IMR-90 (cell line): ENCODE results near the gene GPER1. TPM values are rescaled to one million over a fixed set of nuclear protein-coding genes. Genes with fewer than 3 reads are reported as not detected.

Experiments used
- ATAC-seq: fragments of 200-7000 bp; cut with Tn5 transposase; 2 replicates; pipeline ENCODE4 v1.9.1; 2020; ENCODE audit warnings: low read depth, mild to moderate bottlenecking, moderate library complexity
- BruUV-seq: library from RNA; stranded (reverse); fragments of 400-500 nt; replicated peaks from 2 replicates; lab custom pipeline; 2021; lab: Mats Ljungman, UMichigan
- CTCF ChIA-PET: fragments of 300-600 bp; formaldehyde crosslinking; extraction: SDS; loops from one replicate; lab custom pipeline; 2021; ENCODE audit warnings: antibody characterized with exemption; lab: Yijun Ruan, JAX
- POLR2A ChIA-PET: fragments of 300-600 bp; sonication (Branson Sonifier 250); formaldehyde crosslinking; loops from one replicate; lab custom pipeline; 2022; ENCODE audit warnings: antibody characterized with exemption; ENCODE audit not compliant: unreplicated experiment; lab: Charles Lee
- DNase-seq: peaks from one replicate; pipeline ENCODE4 v3.0.0; 2013
- H2AFZ ChIP-seq: replicated peaks from 2 replicates; pipeline ENCODE3; 2013; ENCODE audit warnings: low read length, mild to moderate bottlenecking; ENCODE audit not compliant: poor library complexity
- H2AK5ac ChIP-seq: 2 replicates; pipeline ENCODE4 v1.6.1; 2013; ENCODE audit warnings: low read depth, low read length, inconsistent platforms
- H2AK9ac ChIP-seq: replicated peaks from 2 replicates; pipeline ENCODE3; 2013; ENCODE audit warnings: mild to moderate bottlenecking, low read depth, low read length, moderate library complexity; ENCODE audit not compliant: poor library complexity
- H2BK120ac ChIP-seq: 2 replicates; pipeline ENCODE4 v1.6.1; 2013; ENCODE audit warnings: low read depth, low read length, inconsistent platforms
- H2BK15ac ChIP-seq: 3 replicates; pipeline ENCODE4 v1.6.1; 2013; ENCODE audit warnings: low read depth, low read length, inconsistent platforms
- H2BK20ac ChIP-seq: 2 replicates; pipeline ENCODE4 v1.6.1; 2013; ENCODE audit warnings: low read depth, mild to moderate bottlenecking, inconsistent platforms, low read length, moderate library complexity
- H2BK5ac ChIP-seq: 2 replicates; pipeline ENCODE4 v1.6.1; 2013; ENCODE audit warnings: mild to moderate bottlenecking, low read depth, low read length, inconsistent platforms; ENCODE audit not compliant: poor library complexity, severe bottlenecking
- H3K14ac ChIP-seq: replicated peaks from 2 replicates; pipeline ENCODE4 v1.6.1; 2013; ENCODE audit warnings: low read depth, low read length, inconsistent platforms
- H3K18ac ChIP-seq: 2 replicates; pipeline ENCODE4 v1.6.1; 2013; ENCODE audit warnings: low read depth, low read length, control low read depth
- H3K23ac ChIP-seq: 2 replicates; pipeline ENCODE4 v1.6.1; 2013; ENCODE audit warnings: low read depth, low read length, inconsistent platforms
- H3K27ac ChIP-seq: 2 replicates; pipeline ENCODE4 v1.5.1; 2013; ENCODE audit warnings: mild to moderate bottlenecking, control low read depth, low read length; ENCODE audit not compliant: insufficient read depth
- H3K27me3 ChIP-seq: 2 replicates; pipeline ENCODE4 v1.6.1; 2013; ENCODE audit warnings: low read length; ENCODE audit not compliant: control insufficient read depth, insufficient read depth
- H3K36me3 ChIP-seq: 2 replicates; pipeline ENCODE4 v1.6.1; 2013; ENCODE audit warnings: low read length, mixed read lengths; ENCODE audit not compliant: control insufficient read depth, insufficient read depth
- H3K4ac ChIP-seq: 2 replicates; pipeline ENCODE4 v1.6.1; 2013; ENCODE audit warnings: low read depth, low read length, inconsistent platforms
- H3K4me1 ChIP-seq: 2 replicates; pipeline ENCODE4 v1.6.1; 2013; ENCODE audit warnings: low read length, mixed read lengths; ENCODE audit not compliant: control insufficient read depth, insufficient read depth
- H3K4me2 ChIP-seq: 2 replicates; pipeline ENCODE4 v1.6.1; 2013; ENCODE audit warnings: low read depth, mild to moderate bottlenecking, control low read depth, low read length, moderate library complexity
- H3K4me3 ChIP-seq: 2 replicates; pipeline ENCODE4 v1.5.1; 2013; ENCODE audit warnings: low read depth, mild to moderate bottlenecking, control low read depth, low read length, moderate library complexity; ENCODE audit not compliant: insufficient read depth
- H3K56ac ChIP-seq: 2 replicates; pipeline ENCODE4 v1.6.1; 2013; ENCODE audit warnings: low read length, inconsistent platforms; ENCODE audit not compliant: insufficient read depth; ENCODE audit errors: extremely low read depth
- H3K79me1 ChIP-seq, 2 experiments: 2 replicates each; pipeline ENCODE4 v1.6.1; 2013; ENCODE audit warnings: low read length in 2 of 2, inconsistent platforms in 1 of 2, low read depth in 1 of 2
- H3K9ac ChIP-seq: 2 replicates; pipeline ENCODE4 v1.6.1; 2013; ENCODE audit warnings: low read depth, low read length, control low read depth
- H3K9me1 ChIP-seq: 2 replicates; pipeline ENCODE4 v1.6.1; 2013; ENCODE audit warnings: low read length, inconsistent platforms; ENCODE audit not compliant: insufficient read depth
- H3K9me3 ChIP-seq: 2 replicates; pipeline ENCODE4 v1.6.1; 2013; ENCODE audit warnings: low read length; ENCODE audit not compliant: control insufficient read depth, insufficient read depth
- H4K20me1 ChIP-seq: 2 replicates; pipeline ENCODE4 v1.6.1; 2013; ENCODE audit warnings: low read length, inconsistent platforms; ENCODE audit not compliant: insufficient read depth
- H4K5ac ChIP-seq: 2 replicates; pipeline ENCODE4 v1.6.1; 2013; ENCODE audit warnings: mild to moderate bottlenecking, low read depth, low read length, control low read depth
- H4K8ac ChIP-seq, 2 experiments: 2 replicates each; pipeline ENCODE4 v1.6.1; 2013; ENCODE audit warnings: low read depth in 2 of 2, low read length in 2 of 2, control low read depth in 1 of 2, inconsistent platforms in 1 of 2
- H4K91ac ChIP-seq: 2 replicates; pipeline ENCODE4 v1.6.1; 2013; ENCODE audit warnings: low read depth, low read length, inconsistent platforms; ENCODE audit not compliant: insufficient read depth
- BHLHE40 ChIP-seq: fragments of 150-350 bp; IDR thresholded peaks from 2 replicates; pipeline ENCODE4 v1.6.1; 2016; ENCODE audit warnings: mild to moderate bottlenecking, low read depth, low read length
- CEBPB ChIP-seq: IDR thresholded peaks from 2 replicates; pipeline ENCODE4 v1.6.1; 2012; ENCODE audit warnings: low read depth, low read length, improper control_type of control experiment
- CHD1 ChIP-seq: IDR thresholded peaks from 2 replicates; pipeline ENCODE4 v1.6.1; 2012; ENCODE audit warnings: low read depth, low read length, improper control_type of control experiment
- CTCF ChIP-seq: conservative IDR thresholded peaks from 2 replicates; pipeline ENCODE4 v1.5.1; 2012; ENCODE audit warnings: mild to moderate bottlenecking, low read depth, low read length, improper control_type of control experiment
- ELK1 ChIP-seq: fragments of 150-350 bp; IDR thresholded peaks from 2 replicates; pipeline ENCODE4 v1.6.1; 2016; ENCODE audit warnings: low read depth, mild to moderate bottlenecking, low read length, moderate library complexity, borderline replicate concordance
- FOS ChIP-seq: fragments of 150-350 bp; IDR thresholded peaks from 2 replicates; pipeline ENCODE4 v1.6.1; 2016; ENCODE audit warnings: low read depth, low read length
- MAFK ChIP-seq: IDR thresholded peaks from 2 replicates; pipeline ENCODE4 v1.6.1; 2012; ENCODE audit warnings: low read depth, low read length, improper control_type of control experiment
- MAZ ChIP-seq: IDR thresholded peaks from 2 replicates; pipeline ENCODE4 v1.6.1; 2012; ENCODE audit warnings: low read depth, mild to moderate bottlenecking, low read length, improper control_type of control experiment, moderate library complexity, borderline replicate concordance
- MXI1 ChIP-seq: IDR thresholded peaks from 2 replicates; pipeline ENCODE4 v1.6.1; 2012; ENCODE audit warnings: low read depth, mild to moderate bottlenecking, low read length, moderate library complexity, borderline replicate concordance
- NFE2L2 ChIP-seq: fragments of 150-350 bp; IDR thresholded peaks from 2 replicates; pipeline ENCODE4 v1.6.1; 2016; ENCODE audit warnings: low read depth, mild to moderate bottlenecking, low read length
- POLR2A ChIP-seq: IDR thresholded peaks from 2 replicates; pipeline ENCODE4 v1.6.1; 2012; ENCODE audit warnings: mild to moderate bottlenecking, low read depth, low read length
- RAD21 ChIP-seq: IDR thresholded peaks from 2 replicates; pipeline ENCODE4 v1.6.1; 2012; ENCODE audit warnings: low read length, improper control_type of control experiment
- RCOR1 ChIP-seq: IDR thresholded peaks from 2 replicates; pipeline ENCODE4 v1.6.1; 2012; ENCODE audit warnings: mild to moderate bottlenecking, low read length, improper control_type of control experiment; ENCODE audit not compliant: insufficient replicate concordance
- RFX5 ChIP-seq: IDR thresholded peaks from 2 replicates; pipeline ENCODE4 v1.8.0; 2012; ENCODE audit warnings: low read depth, mild to moderate bottlenecking, low read length, moderate library complexity
- USF2 ChIP-seq: fragments of 150-350 bp; IDR thresholded peaks from 2 replicates; pipeline ENCODE4 v1.6.1; 2017; ENCODE audit warnings: mild to moderate bottlenecking, antibody characterized with exemption, low read length, low read depth
- WGBS, 2 experiments: methylation state at CpG; one replicate each; pipeline versions ENCODE4 v1.1.5 to v1.1.7; 2013; ENCODE audit warnings: missing lambda C conversion rate in 2 of 2; ENCODE audit not compliant: insufficient read length in 1 of 2; ENCODE audit errors: extremely low coverage in 2 of 2; 5-methylcytosine and 5-hydroxymethylcytosine counted together
- dilution Hi-C: fragments of 300-500 bp; cut with HindIII; formaldehyde crosslinking; loops from one replicate; pipeline ENCODE4 v1.14.3; 2018; ENCODE audit warnings: low sequenced_read_pairs; ENCODE audit not compliant: unreplicated experiment
- in situ Hi-C: fragments of 300-500 bp; cut with MboI; formaldehyde crosslinking; loops from 3 replicates; pipeline ENCODE4 v1.14.3; 2019; ENCODE audit warnings: low sequenced_read_pairs, inconsistent platforms, mixed read lengths
- intact Hi-C: fragments of 100-400 bp; cut with micrococcal nuclease; formaldehyde crosslinking; loops from 2 replicates; pipeline ENCODE4 v1.10.0; 2022
- polyA plus RNA-seq, 3 experiments: library from polyadenylated mRNA; depleted of rRNA; stranded (reverse); fragments of >200 nt; gene quantifications; 2 replicates each; pipeline ENCODE4 v1.2.3, GENCODE V29; 2012; ENCODE audit warnings: low replicate concordance in 1 of 3
- total RNA-seq: library from RNA; depleted of rRNA; stranded (reverse); fragments of >200 nt; gene quantifications from 2 replicates; pipeline ENCODE4 v1.2.3, GENCODE V29; 2012

GPER1 gene
- total and polyA plus RNA-seq, 2 of the 4 experiments (the other 2 are of a cell fraction), result 2.0 to 5.8 TPM

- Histone ChIP-seq H3K14ac (0 out of 2 replicates have a peak overlapping the region, but pooled peaks have one; percentile 20), H2BK120ac (no peak overlapping the region), H3K18ac (peak overlapping the region; percentile 24; the same call in 1 of the 2 replicates), H4K20me1 (peaks cover 27% of the 10 kb centered on the region; the same call in 1 of the 2 replicates), H4K91ac (peak overlapping the region; percentile 4; the same call in 1 of the 2 replicates), H2AK9ac (peak overlapping the region; percentile 5), H3K4ac (peak overlapping the region; percentile 28), H3K23ac (no peak overlapping the region), H4K5ac (peak overlapping the region; percentile 84), H3K9me1 (peaks cover 3% of the 10 kb centered on the region; the same call in 1 of the 2 replicates), H3K4me1 (peaks cover 20% of the 10 kb centered on the region), H2BK15ac (no peak overlapping the region), H2BK20ac (no peak overlapping the region), H3K79me1 (peaks cover 7 to 38% of the 10 kb centered on the region in 2 experiments), H3K4me3 (peak overlapping the region; percentile 45; the same call in 1 of the 2 replicates), H3K9ac (peak overlapping the region; percentile 79), H3K4me2 (peak overlapping the region; percentile 96), H2BK5ac (peak overlapping the region; percentile 62), H3K9me3 (no peaks in the 10 kb centered on the region), H2AFZ (peak overlapping the region; percentile 86), H4K8ac (peak overlapping the region; percentile 18 to 90; a peak in 3 of 4 replicates), H2AK5ac (peak overlapping the region; percentile 69; the same call in 1 of the 2 replicates), H3K27me3 (no peaks in the 10 kb centered on the region), H3K27ac (peak overlapping the region; percentile 88), H3K36me3 (no peaks in the 10 kb centered on the region), H3K56ac (no peak overlapping the region)
- 83% methylated on average over 9 of the region's 18 CpGs; no CpG with 5 or more reads in 1 of the 2 experiments for WGBS, 2 experiments
- dilution Hi-C loops (no loop called here), in situ Hi-C loops (no loop called here), intact Hi-C loops (loop anchor here (5.0 to 10.0 kb wide), 2 partner anchors 94 to 139 kb away; a partner anchor contains a TSS)
- BruUV-seq, result no TSS peak
- no peak for DNase-seq
- ATAC-seq, result no peak
- CTCF ChIA-PET, result interaction anchor here (1.4 kb wide), 1 partner anchor 51 kb away, joined by 4 read pairs; no protein-coding TSS in a partner anchor
- POLR2A ChIA-PET, result no interaction called here
- TF ChIP-seq RAD21 (no peak), RCOR1 (no peak), POLR2A (no peak), NFE2L2 (no peak), RFX5 (no peak), ELK1 (no peak), USF2 (no peak), CHD1 (no peak), MAZ (no peak), CEBPB (no peak), CTCF (no peak), MAFK (no peak), BHLHE40 (no peak), MXI1 (no peak), FOS (no peak)
Measured at GRCh38 chr7:1043552-1044188, 44.2 kb upstream of the GPER1 start.
